DOHH2 (cell line): ENCODE data around the gene GSTA2.

ENCODE experiments used
- H3F3A ChIP-seq: fragments of 200-600 bp; sonication (generic), shearing (Covaris generic); 2 replicates; pipeline ENCODE4 v1.6.0; 2016; ENCODE audit warnings: antibody characterized with exemption, mild to moderate bottlenecking; ENCODE audit not compliant: control insufficient read depth, insufficient read depth
- H3K27ac ChIP-seq: fragments of 200-600 bp; sonication (generic); 2 replicates; pipeline ENCODE4 v1.5.1; 2014; ENCODE audit warnings: low read depth, mild to moderate bottlenecking, low read length, moderate library complexity
- H3K27me3 ChIP-seq: fragments of 200-600 bp; sonication (generic); 2 replicates; pipeline ENCODE4 v1.6.1; 2014; ENCODE audit warnings: mild to moderate bottlenecking, low read length, mixed read lengths; ENCODE audit not compliant: control insufficient read depth
- H3K36me3 ChIP-seq: fragments of 200-600 bp; sonication (generic); 2 replicates; pipeline ENCODE4 v1.6.1; 2014; ENCODE audit warnings: mild to moderate bottlenecking, low read length, moderate library complexity, mixed read lengths; ENCODE audit not compliant: control insufficient read depth
- H3K4me1 ChIP-seq: fragments of 200-600 bp; sonication (generic); 2 replicates; pipeline ENCODE4 v1.6.1; 2014; ENCODE audit warnings: mild to moderate bottlenecking, low read length, mixed read lengths; ENCODE audit not compliant: control insufficient read depth
- H3K4me2 ChIP-seq: fragments of 200-600 bp; sonication (generic); 2 replicates; pipeline ENCODE4 v1.6.0; 2014; ENCODE audit warnings: mild to moderate bottlenecking, low read length, moderate library complexity
- H3K4me3 ChIP-seq: fragments of 200-600 bp; sonication (generic); 2 replicates; pipeline ENCODE4 v1.5.1; 2014; ENCODE audit warnings: mild to moderate bottlenecking, low read length, mixed read lengths
- H3K79me2 ChIP-seq: fragments of 200-600 bp; sonication (generic); 2 replicates; pipeline ENCODE4 v1.6.1; 2014; ENCODE audit warnings: mild to moderate bottlenecking, low read length, mixed read lengths; ENCODE audit not compliant: control insufficient read depth
- H3K9me2 ChIP-seq: fragments of 200-600 bp; sonication (generic); replicated peaks from 2 replicates; pipeline ENCODE4 v1.6.1; 2014; ENCODE audit warnings: mild to moderate bottlenecking, low read length, mixed read lengths; ENCODE audit not compliant: control insufficient read depth
- H3K9me3 ChIP-seq: fragments of 200-600 bp; sonication (generic); 2 replicates; pipeline ENCODE4 v1.6.1; 2014; ENCODE audit warnings: antibody characterized with exemption, low read length, mixed read lengths; ENCODE audit not compliant: control insufficient read depth, insufficient read depth
- H4K20me1 ChIP-seq: fragments of 200-600 bp; sonication (generic); 2 replicates; pipeline ENCODE4 v1.6.0; 2014; ENCODE audit warnings: low read depth, mild to moderate bottlenecking, antibody characterized with exemption, low read length, moderate library complexity; ENCODE audit not compliant: control insufficient read depth, insufficient read depth
- CTCF ChIP-seq: fragments of 200-600 bp; sonication (generic); IDR thresholded peaks from one replicate; pipeline ENCODE4 v1.5.1; 2014; ENCODE audit warnings: antibody characterized with exemption, mild to moderate bottlenecking, low read depth, low read length; ENCODE audit not compliant: poor library complexity, severe bottlenecking
- EZH2phosphoT487 ChIP-seq: fragments of 200-600 bp; sonication (generic); IDR thresholded peaks from 2 replicates; pipeline ENCODE4 v1.6.1; 2017; ENCODE audit warnings: borderline replicate concordance, mild to moderate bottlenecking, antibody characterized with exemption, low read length, moderate library complexity, mixed read lengths

GSTA2 gene

GRCh38 chr6:52733172-52733571 lies 30.1 kb downstream of the GSTA2 start:
- Histone ChIP-seq H4K20me1 (no peaks in the 10 kb centered on the region), H3K9me2 (no peaks in the 10 kb centered on the region), H3K4me1 (no peaks in the 10 kb centered on the region), H3K36me3 (no peaks in the 10 kb centered on the region), H3K4me3 (no peak overlapping the region), H3K4me2 (no peak overlapping the region), H3K27me3 (no peaks in the 10 kb centered on the region), H3K79me2 (no peaks in the 10 kb centered on the region), H3F3A (no peaks in the 10 kb centered on the region), H3K9me3 (no peaks in the 10 kb centered on the region), H3K27ac (no peak overlapping the region)
- TF ChIP-seq EZH2phosphoT487 (no peak), CTCF (no peak)

DNA sequence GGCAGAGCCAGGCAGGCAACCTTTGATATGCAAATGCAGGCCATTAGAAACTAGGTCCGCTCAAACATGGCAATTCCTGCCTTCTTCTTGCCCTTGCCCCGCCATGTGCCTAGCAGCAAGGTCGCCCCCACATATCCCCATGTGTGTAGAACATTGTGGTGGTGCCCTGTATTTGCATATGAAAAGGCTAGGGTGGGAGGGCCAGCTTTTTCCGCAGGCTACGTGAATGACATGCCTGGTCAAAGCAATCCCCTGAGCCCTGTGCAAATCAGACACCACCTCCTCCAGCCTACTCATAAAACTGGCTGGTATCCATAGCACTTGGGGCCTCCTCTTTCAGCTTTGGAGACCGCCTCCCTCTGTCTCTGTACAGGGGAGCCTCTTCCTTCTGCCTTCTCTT lies 31.6 kb downstream of the GSTA2 start:
- Histone ChIP-seq H3K4me3 (no peak overlapping the region), H3K9me2 (no peaks in the 10 kb centered on the region), H3K27ac (no peak overlapping the region), H3K4me1 (no peaks in the 10 kb centered on the region), H3K79me2 (no peaks in the 10 kb centered on the region), H4K20me1 (no peaks in the 10 kb centered on the region), H3K36me3 (no peaks in the 10 kb centered on the region), H3K4me2 (no peak overlapping the region), H3K9me3 (no peaks in the 10 kb centered on the region), H3K27me3 (no peaks in the 10 kb centered on the region), H3F3A (no peaks in the 10 kb centered on the region)
- TF ChIP-seq CTCF (no peak), EZH2phosphoT487 (no peak)

GRCh38 chr6:52729576-52729975 lies 33.7 kb downstream of the GSTA2 start:
- H3K27me3 ChIP-seq = no peaks in the 10 kb centered on the region
- H4K20me1 ChIP-seq = no peaks in the 10 kb centered on the region
- no peak for TF ChIP-seq EZH2phosphoT487
- no peak for TF ChIP-seq CTCF
- H3K27ac ChIP-seq = no peak overlapping the region
- no peaks in the 10 kb centered on the region for H3K4me1 ChIP-seq
- no peaks in the 10 kb centered on the region for H3K9me3 ChIP-seq
- no peaks in the 10 kb centered on the region for H3K9me2 ChIP-seq
- no peaks in the 10 kb centered on the region for H3F3A ChIP-seq
- no peaks in the 10 kb centered on the region for H3K36me3 ChIP-seq
- no peak overlapping the region for H3K4me2 ChIP-seq
- no peak overlapping the region for H3K4me3 ChIP-seq
- H3K79me2 ChIP-seq = no peaks in the 10 kb centered on the region

GRCh38 chr6:52728394-52728793 lies 34.9 kb downstream of the GSTA2 start:
- no peaks in the 10 kb centered on the region for H4K20me1 ChIP-seq
- H3K27ac ChIP-seq = no peak overlapping the region
- no peaks in the 10 kb centered on the region for H3K27me3 ChIP-seq
- TF ChIP-seq CTCF = no peak
- no peak for TF ChIP-seq EZH2phosphoT487
- H3K4me1 ChIP-seq = no peaks in the 10 kb centered on the region
- H3F3A ChIP-seq = no peaks in the 10 kb centered on the region
- no peak overlapping the region for H3K4me2 ChIP-seq
- no peak overlapping the region for H3K4me3 ChIP-seq
- no peaks in the 10 kb centered on the region for H3K9me3 ChIP-seq
- H3K36me3 ChIP-seq = no peaks in the 10 kb centered on the region
- no peaks in the 10 kb centered on the region for H3K79me2 ChIP-seq
- no peaks in the 10 kb centered on the region for H3K9me2 ChIP-seq
